Panc1 (cell line): Measurements from ENCODE around the gene NTNG2.

ENCODE experiments used
- POLR2AphosphoS5 ChIP-seq: IDR thresholded peaks from 2 replicates; pipeline ENCODE4 v1.6.1; 2012; ENCODE audit warnings: mild to moderate bottlenecking, low read depth, low read length, moderate library complexity
- TF ChIP-seq, protein P1 (sequence below): fragments of 450-650 bp; IDR thresholded peaks from 2 replicates; pipeline ENCODE4 v1.5.1; 2017; ENCODE audit warnings: mild to moderate bottlenecking

DNA sequence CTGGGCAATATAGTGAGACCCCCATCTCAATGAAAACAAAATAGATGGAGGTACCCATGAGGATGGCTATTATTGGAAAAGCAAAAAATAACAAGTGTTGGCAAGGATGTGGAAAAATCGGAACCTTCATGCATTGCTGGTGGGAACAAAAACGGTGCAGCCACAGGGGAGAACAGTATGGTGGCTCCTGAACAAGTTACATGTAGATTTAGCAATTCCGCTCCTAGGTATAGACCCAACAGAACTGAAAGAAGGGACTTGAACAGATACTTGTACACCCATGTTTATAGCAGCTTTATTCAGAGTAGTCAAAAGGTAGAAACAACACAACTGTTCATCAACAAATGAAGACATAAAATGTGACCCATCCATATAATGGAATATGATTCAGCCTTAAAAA lies 43.0 kb downstream of the NTNG2 start:
- TF ChIP-seq, protein P1, sequence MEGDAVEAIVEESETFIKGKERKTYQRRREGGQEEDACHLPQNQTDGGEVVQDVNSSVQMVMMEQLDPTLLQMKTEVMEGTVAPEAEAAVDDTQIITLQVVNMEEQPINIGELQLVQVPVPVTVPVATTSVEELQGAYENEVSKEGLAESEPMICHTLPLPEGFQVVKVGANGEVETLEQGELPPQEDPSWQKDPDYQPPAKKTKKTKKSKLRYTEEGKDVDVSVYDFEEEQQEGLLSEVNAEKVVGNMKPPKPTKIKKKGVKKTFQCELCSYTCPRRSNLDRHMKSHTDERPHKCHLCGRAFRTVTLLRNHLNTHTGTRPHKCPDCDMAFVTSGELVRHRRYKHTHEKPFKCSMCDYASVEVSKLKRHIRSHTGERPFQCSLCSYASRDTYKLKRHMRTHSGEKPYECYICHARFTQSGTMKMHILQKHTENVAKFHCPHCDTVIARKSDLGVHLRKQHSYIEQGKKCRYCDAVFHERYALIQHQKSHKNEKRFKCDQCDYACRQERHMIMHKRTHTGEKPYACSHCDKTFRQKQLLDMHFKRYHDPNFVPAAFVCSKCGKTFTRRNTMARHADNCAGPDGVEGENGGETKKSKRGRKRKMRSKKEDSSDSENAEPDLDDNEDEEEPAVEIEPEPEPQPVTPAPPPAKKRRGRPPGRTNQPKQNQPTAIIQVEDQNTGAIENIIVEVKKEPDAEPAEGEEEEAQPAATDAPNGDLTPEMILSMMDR: no peak
- no peak for TF ChIP-seq POLR2AphosphoS5
